Skin of body (tissue), 2 donors: ENCODE measurements around the gene ELL. TPM values are rescaled to one million over a fixed set of nuclear protein-coding genes. Genes with fewer than 3 reads are reported as not detected.
A peak's percentile ranks its signal among the peaks of the same experiment; 100 is the strongest.

Experiments used
- DNase-seq: peaks from one replicate; lab custom pipeline; 2025; lab: John Stamatoyannopoulos, UW
- total RNA-seq: library from RNA; depleted of rRNA; stranded (reverse); fragments of >200 nt; gene quantifications from one replicate; pipeline ENCODE4 v1.2.3, GENCODE V29; 2014

Gene ELL
- total RNA-seq, 1 donor from 2014 or later = 13.0 TPM

DNA sequence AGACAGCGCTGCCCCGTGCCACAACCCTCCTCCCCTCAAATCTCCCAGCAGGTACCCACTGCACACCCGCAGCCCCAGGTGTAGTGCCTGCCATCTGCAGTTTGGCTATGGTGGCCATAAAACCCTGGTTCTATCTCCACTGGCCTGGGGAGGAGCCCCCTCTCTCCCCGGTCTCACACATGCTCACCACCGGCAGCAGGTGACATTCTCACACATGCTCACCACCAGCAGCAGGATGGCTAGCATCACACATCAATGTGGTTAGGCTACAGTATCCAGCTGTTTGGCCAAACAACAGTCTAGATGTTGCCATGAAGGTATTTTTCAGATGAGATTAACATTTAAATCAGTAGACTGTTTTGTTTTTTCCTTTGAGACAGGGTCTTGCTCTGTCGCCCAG lies 31.1 kb downstream of the ELL start:
- no peak for DNase-seq

DNA sequence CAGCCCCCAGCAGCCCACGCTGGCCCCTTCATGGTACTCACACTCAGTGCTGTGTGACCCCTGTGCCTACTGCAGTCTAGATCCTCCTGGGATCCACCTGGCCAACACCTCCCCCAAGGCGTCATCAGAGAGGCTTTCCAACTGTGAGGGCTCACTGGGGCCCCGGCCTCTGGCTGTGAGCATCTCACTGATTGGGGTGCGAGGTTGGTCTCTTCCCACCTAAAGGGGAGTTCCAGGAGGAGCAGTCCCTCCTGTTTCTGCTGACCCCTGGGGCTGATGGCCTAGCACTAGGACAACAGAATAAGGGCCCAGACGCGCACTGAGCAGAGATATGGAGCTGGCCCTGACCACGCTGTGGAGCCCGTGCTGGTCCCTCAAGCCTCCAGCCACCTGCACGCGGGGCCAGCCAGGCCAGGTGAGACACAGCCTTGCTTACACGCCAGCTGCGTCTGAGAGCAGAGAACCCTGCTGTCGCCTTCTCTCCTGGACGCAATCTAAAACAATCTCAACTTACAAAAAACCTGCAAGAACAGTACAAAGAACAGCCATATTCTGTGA lies 32.2 kb downstream of the ELL start:
- DNase-seq = no peak

DNA sequence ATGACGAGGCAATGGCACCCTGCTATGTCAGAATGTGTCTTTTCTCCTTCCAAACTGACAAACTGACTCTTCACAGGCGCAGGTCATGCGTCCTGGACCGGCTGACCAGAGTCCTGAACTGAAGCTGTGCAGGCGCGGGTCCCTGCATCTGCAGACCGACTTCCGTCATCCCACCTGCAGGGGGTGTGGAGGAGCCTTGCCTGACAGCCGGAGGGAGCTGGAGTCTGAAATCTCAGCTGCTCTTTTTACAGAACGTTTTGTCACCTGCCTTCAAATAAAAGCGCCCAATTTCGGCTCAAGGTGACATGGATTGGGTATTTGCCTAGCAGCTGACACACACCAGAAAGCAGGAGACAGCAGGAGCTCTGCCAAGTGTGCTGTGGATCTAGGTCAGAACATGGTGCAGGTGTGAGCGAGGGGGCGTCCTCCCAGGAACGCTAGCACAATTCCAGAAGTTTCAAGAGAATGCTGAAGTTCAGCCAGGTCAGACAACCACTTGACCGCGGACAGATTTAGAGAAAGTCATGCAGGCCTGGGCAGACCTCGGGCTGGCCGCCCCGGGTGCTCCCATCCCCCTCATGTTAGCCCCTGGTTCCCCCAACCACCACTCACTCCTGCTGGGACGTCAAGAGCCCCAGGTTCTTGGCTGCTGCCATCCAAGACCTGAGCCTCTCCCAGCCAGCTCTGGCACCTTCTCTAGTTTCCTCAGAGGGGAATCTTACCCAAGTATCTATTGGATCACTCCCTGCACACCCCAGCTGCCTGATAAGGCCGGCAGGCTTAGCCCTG lies 32.8 kb downstream of the ELL start:
- no peak for DNase-seq

DNA sequence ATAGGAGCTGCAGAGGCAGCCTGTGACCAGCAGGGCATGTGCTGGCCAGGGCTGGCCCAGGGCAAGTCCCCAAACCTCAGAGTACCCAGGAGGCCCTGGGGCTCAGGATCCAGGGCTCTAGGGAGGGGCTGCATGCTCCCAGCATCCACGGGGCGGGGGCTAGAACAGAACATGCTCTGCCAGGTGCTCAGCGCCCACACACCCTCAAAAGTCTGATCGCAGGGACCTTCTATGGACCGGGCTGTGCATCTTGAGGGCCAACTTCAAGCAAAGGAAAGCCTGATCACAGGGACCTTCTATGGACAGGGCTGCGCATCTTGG lies 33.5 kb downstream of the ELL start:
- DNase-seq = no peak

DNA sequence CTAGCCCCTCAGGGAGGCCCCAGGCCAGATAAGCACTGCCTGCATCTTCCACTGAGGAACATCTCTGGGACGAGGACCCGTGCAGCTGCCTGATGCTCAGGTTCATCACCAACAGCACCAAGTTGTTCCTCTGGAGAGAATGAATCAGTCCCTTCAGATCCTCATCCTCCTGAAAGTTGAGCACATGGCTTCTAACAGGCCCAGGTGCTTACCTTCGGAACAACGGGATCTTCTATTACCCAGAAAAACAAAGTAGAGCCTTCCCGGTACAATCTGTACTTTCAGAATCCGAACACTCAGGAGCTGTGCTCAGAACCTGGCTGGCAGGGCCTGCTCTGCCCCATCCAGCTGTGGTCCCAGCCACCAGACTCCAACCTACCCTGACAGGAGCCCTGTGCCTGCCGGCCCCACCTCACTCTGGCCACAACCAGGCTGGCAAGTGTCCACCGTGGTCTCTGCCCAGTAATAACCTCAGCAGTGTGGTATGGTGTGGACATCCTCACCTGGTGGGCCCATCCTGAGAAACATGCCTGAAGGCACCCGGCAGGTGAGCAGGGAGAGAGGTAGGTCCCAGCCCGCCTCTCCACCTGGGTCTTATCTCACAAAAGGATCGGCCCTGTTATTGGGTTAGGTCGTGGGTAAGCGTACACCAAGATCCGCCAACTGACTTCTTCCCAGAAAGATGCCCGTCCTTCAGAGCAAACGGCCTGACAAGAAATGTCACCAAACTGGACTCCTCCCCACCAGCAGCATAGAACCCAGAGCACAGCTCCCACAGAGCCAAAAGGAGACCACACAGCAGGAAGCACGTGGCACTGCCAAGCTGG lies 34.1 kb downstream of the ELL start:
- no peak for DNase-seq

DNA sequence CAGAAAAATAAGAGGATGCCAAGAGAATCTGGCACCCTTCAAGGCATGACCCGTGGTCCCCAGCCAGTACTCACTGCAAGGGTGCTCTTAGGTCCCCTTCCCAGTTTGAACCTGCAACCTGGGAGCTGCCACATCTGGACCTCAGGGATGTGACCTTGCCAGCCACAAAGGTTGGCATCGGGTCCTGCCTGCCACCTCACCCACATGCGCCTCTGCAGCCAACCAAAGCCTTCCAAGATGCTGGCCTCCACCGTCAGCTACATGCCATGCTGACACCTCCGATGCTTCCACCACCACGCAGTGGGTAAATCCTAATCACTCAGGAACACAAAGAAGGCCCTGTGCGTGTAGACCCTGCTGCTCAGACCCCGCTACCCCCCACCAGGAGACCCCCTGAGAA lies 35.1 kb downstream of the ELL start:
- DNase-seq = no peak

DNA sequence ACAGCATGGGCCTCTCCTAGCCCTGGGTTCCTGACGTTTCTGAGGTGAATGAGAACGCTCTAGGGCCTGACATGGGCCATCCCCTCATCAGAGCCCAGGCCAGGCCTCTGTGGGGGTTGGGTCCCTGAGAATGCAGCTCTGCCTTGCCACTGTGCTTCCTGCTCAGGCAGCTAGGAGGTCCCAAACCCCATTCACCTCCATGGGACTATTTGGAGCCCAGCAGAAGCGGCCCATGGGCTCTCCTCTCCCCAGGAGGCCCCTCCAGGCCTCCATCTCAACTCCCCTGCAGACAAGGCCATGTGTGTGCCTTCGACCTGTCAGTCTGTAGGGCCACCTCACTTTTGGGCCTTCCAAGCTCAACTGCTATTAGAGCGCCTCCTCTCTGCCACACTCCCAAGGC lies 36.9 kb downstream of the ELL start:
- DNase-seq = no peak

DNA sequence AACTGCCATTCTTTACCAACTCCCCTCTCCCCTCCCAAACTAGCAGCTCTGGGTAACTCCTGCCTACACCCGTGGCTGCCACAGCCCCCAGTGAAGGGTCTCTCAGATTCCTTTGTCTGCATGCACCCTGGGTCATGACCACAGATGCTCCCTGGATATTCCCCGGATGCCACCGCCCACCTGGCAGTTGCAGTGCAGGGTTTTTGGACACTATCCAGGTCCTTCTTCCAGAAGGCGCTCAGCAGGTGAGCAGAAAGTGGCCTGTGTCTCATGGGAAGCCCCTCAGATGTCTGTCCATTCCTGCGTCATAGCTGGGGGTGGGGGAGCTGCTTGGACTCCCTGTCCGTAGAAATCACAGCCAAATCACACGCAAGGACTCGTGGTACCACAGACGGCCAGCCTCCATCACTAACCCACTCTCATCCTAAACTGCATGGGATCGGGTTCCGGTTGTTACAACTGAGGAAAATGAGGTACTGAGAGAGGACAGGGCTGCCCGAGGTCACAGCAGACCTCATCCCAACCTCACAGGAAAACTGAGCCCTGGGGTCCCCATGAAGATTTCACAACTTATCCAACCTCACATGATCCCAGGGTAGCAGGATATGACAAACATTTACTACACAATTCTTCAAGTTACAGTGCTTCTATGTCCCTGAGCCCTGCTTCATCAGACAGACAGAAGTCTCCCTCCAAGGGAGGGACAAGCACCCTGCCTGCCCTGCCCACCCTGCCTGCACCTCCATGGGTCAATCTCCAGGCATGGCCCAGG lies 38.6 kb downstream of the ELL start:
- no peak for DNase-seq

DNA sequence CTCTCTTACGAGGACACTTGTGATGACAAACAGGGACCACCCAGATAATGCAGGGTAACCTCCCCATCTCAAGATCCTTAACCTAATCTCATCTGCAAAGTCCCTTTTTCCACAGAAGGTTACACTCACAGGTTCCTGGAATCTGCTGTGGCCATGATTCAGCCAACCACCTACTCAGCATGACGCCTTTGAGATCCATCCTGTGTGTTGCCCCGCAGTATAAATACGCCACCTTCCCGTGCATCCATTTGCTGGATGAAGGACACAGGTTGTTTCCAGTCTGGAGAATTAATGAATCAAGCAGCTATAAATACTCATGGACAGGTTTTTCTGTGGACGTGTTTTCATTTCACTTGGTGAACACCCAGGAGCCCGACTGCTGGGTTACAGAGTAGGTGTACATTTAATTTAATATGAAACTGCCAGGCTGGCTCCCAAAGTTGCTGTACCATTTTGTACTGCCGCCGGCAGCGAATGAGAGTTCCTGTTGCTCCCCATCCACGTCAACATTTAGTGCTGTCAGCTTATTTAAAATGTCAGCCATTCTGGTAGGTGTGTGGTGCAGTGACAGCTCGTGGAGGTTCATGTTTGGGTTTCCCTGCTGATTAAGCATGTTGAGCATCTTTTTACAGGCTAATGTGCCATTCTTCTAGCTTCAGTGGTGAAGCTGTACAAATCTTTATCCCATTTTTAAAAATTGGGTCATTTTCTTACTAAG lies 40.2 kb downstream of the ELL start:
- no peak for DNase-seq

DNA sequence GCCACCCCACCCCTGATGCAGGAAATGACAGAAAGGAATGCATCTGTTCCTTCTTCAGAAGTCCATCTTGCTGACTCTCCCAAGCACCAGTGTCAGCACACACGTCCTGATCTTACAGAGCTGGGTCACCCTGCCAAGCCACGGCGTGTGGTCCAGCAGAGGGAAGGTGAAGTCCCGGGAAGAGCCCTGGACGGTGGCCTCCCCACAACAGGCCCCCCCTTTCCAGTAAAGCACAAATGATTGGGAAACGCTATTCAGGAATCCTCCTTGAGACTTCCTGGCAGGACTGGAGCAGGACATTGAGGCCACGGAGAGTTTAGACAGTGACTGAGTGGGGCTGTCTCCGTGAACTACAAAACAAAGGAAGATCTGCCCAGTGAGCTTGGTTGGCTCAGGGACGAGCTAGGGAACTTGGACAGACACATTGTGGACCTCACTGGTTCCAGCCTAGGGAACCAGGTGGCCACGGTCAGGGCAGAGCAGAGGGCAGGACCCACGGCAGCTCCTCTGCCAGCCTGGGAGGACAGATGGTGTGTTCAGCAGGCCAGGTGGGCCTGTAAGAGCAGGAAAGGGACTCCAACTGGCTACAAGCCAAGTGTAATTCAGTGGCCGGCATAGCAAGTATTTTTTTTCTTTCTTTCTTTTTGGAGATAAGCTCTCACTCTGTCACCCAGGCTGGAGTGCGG lies 41.7 kb downstream of the ELL start:
- no peak for DNase-seq

DNA sequence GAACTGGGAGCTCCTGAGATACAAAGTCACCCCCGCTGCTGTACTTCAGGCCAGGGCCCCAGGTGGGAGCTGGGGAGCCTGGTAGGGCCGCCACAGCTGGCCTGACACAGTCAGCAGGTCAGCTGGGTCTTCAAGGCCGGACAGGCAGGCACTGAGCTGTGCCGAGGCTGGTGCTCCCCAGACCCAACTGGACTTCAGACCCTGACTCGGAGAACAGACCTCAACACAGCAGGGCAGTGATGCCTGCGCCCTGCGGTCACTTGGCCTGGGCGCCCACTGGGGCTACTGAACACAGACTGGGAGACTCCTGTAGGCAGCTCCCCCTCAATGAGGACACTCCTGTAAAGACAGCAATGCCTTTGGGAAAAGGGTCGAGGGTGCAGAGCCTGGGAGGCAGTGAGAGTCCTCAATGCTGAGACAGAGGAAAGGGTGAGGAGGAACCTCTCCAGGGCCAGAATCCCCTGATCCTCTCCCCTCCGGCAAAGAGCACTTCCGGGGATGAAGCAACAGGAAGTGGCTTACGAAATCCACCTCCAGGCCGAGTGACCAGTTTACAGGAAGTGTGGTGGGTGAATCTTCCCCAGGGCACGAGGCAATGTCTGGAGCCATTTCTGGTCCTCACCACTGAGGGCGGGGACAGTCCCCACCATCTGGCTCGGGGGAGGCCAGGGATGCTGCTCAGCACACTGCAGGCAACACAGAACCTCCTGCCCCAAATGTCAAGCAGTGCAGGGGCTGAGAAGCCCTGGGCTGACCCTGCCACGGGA lies 43.1 kb downstream of the ELL start:
- peak; percentile 16 for DNase-seq

DNA sequence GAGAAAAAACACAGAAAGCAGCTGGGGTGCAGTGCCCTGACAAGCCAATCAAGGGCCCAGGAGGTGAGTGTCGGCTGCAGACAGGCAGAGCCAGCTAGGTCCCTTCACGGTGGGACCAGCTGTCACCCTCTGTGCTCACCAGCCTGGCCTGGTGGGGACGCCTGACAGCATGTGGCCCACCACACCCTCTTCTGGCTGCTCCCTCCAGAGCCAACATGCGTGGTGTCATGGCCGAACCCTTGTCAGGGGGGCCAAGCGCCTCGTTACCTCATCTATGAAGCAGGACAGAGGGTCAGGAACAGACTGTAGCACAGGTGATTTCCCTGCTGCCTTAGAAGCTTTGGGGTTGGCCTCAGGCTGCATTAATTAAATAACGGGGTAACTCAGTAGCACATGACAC lies 43.9 kb downstream of the ELL start:
- DNase-seq = no peak

DNA sequence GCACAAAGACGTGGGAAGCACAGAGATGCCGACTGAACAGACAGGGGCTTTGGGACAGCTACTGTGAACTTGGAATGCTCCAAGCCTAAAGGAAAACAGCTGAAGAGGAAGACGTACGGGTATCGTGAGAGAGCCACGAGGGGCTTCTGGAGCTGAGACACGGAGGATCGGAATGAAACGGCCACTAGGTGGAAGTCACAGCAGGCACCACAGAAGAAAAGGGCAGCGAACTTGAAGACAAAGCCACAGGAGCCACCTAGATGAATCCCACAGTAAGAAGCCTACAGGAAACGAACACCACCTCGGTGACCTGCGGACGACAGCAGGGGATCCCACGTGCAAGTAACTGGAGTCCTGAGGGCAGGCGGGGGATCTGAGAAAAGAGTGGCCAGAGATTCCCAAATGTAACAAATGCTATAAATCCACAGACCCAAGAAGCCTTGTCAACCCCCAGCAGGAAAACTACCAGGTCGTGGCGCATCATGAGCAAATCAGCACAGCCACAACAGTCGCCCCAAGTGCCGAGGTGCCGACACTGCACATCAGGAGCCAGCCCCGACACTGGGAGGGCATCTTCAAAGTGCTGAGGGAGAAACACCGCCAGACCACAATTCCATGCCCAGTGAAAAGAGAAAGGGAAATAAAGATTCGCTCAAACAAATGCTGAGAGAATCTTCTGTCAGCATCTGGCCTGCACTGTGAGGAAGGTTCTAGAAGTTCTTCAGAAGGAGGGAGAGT lies 44.7 kb downstream of the ELL start:
- no peak for DNase-seq

DNA sequence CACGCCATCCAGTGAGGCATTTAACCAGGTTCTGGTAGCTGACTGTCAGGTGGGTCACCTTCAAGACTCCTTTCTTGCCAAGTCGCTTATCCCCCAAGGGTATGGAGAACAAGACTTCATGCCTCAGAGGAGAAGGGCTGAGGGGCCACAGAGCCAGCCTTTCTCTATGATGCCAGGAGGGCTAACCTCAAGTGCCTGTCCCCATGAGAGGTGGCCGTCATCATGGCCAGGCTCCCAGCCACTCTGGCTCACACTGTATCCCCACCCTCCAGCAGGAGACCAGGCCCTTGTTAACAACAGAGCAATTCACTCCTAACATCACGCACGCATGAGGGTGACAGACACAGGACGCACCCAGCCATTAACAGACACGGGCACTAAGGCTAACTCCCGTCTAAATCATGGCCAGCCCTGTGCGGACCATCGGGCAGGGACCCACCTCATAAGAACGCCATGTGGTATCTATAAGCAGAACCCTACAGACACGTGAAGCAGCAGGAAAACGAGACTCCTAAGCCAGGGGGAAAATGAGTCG lies 45.3 kb downstream of the ELL start:
- no peak for DNase-seq

DNA sequence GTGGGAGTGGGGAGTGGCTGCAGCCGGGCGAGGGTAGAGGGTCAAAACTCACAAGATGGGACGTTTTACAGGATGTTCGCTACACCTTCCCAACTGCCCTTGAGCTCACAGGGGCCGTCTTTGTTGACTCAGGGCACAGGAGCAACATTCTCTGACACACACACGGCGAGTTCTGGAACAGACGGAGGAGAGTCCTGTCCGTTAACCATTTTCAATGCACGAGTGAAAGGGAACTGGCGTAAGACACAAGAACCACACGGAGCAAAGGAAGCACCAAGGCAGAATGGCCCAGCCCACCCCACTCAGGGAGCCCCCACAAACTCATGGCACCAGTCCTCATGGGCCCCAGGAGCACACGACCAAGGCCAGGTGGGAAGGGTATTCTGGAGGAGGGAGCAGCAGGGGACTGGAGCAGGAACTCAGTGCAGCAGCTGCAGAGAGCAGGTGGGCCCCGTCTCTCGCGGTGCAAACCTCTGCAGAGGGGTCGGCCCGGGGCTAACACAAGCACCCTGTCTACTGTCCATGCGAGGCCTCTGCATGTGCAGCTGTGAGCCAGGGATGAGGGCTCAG lies 46.0 kb downstream of the ELL start:
- no peak for DNase-seq

DNA sequence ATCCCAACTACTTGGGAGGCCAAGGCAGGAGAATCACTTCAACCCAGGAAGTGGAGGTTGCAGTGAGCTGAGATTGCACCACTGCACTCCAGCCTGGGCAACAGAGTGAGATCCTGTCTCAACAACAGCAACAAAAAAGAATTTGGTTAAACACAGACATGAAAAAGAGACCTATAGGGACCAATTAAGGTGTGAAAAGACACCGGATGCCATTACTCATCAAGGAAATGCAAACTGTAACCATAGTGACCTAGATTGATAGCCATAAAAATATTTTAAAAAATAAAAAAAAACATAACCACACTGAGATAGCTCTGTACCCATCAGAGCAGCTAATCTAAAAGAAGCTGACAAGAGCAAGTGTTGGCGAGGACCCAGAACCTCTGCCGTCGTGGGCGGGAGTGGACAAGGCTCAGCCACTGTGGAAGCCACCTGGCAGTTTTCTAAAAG lies 46.8 kb downstream of the ELL start:
- no peak for DNase-seq

DNA sequence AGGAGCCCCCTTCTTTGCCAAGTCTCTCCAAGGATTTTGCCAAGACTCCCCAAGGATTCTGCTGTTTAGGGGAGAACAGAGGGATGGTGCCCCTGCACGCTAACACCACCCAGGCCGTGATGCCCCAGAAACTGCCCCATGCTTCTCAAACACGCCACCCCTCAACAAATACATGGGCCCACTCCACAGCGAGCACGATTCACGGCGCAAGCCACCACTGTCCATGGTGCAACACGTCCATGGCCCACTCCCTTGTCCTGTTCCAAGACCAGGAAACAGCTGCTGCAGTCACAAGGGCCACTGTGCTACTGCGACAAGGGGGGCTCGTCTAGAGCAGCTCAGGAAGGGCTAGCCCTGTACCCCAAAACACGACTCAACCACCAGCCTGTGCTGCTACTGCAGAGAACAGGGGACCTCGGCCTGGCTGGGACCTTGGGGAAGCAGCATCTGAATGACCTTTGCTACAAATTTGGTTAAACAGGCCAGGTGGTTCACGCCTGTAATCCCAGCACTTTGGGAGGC lies 47.4 kb downstream of the ELL start:
- no peak for DNase-seq

DNA sequence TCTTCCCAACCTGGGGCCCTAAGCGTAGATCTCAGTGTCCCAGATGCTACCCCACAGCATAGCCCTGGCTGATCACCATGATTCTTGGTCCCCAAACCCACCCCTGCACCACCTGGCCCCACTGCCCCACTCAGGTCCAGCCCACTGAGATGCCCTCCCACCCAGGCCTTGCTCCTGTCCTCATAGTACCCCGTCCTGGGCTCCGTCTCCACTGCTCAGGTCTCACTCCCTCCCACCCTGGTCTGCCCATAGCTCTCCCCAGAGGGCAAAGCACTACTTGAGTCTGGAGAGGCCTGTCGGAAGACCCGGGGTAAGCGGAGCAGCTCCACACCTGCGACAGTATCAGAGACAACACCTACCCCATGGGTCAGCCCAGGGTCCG lies 48.2 kb downstream of the ELL start:
- no peak for DNase-seq
